ENCODE results near the gene MYH11.

MYH11 gene

DNA sequence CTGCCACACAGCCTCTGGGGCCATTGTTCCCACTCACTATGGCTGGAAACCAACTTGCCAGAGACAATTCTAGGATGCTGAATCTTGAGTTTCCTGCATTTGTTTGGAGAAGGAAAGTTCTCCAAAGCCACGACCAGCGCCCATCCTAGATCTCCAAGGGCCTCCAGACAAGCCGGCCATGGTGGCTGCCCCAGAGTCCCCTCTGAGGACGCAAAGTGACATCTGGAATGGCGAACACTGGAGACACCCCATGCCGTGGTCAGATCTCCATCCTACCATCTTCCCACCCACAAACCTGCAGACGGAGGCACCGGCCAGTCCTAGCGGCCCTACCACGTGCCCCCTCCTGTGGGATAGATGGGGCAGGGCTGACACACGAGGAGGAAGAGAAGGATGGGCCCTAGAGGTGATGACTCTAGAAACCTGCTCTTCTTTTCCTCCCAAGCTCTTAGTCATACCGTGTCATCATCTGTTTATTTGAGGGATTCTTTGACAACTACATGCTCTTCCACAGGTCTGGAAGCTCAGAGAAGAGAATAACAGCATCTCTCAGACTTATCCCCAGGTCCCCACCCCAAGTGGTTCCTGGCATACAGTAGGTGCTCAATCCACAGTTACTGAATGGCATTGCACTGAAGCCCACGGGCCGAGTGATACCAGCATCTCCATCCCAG, 71.3 kb downstream of the MYH11 start:
- Histone ChIP-seq H3K9ac (ENCODE audit: low read length) (no peak overlapping the region), H3K9me3 (ENCODE audit: control insufficient read depth, insufficient read depth, low read depth, low read length) (no peaks in the 10 kb centered on the region), H3K36me3 (ENCODE audit: control insufficient read depth, insufficient read depth, low read length) (no peaks in the 10 kb centered on the region)

GRCh38 chr16:15783985-15784384, 72.8 kb downstream of the MYH11 start:
- H3K4me3 ChIP-seq (ENCODE audit: low read depth, low read length) = no peak overlapping the region
- H3K27ac ChIP-seq (ENCODE audit: low read depth, low read length) = no peak overlapping the region
- H3K27me3 ChIP-seq (ENCODE audit: control insufficient read depth, insufficient read depth, low read length) = no peaks in the 10 kb centered on the region
- no peaks in the 10 kb centered on the region for H3K9me3 ChIP-seq (ENCODE audit: control insufficient read depth, insufficient read depth, low read depth, low read length)
- no peaks in the 10 kb centered on the region for H3K4me1 ChIP-seq (ENCODE audit: control insufficient read depth, insufficient read depth, low read length)
- no peaks in the 10 kb centered on the region for H3K36me3 ChIP-seq (ENCODE audit: control insufficient read depth, insufficient read depth, low read length)
- no peak overlapping the region for H3K9ac ChIP-seq (ENCODE audit: low read length)

More for the DNA sequence above, 71.3 kb downstream of the MYH11 start:
- no peak overlapping the region for H3K4me3 ChIP-seq (ENCODE audit: low read depth, low read length)
- H3K27me3 ChIP-seq (ENCODE audit: control insufficient read depth, insufficient read depth, low read length) = no peaks in the 10 kb centered on the region
- H3K27ac ChIP-seq (ENCODE audit: low read depth, low read length) = no peak overlapping the region
- H3K4me1 ChIP-seq (ENCODE audit: control insufficient read depth, insufficient read depth, low read length) = no peaks in the 10 kb centered on the region

DNA sequence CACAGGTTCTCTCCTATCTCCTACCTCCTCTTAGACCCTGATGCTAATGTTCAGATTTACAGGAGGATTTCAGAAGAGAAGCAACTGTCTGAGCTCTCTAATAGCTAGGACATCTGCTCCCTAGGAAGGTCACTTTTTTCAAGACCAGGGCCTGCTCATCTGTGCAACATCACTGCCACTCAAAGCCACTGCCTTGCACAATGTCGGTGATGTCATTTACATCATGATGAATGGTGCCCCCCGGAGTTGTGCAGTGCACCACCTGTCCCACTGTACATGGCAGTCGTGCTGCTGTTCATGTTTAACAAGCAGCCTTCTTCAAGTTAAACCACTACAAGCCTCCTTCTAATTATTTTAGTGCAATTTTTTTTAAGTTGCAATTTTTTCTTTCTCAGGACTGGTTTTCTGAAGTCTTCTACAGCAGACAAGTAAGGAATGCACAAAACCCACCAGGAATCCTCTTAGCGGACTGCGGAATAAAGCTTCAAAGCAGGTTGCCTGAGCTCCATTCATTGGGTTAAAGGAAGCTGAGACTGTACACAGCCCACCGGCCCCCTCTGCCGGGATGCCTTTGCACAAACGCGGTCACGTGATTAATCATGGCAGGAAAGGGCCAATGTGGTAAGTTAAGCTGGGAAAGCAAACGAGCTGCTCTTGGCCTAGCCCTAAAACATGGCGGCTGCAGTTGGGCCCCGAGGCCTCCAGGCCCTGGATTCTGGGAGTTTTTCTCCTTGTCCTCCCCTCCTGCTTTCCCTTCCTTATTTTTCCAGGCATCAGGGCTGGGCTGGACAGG, 74.1 kb downstream of the MYH11 start:
- peaks cover 7% of the 10 kb centered on the region; the same call in 1 of the 2 replicates for H3K27me3 ChIP-seq (ENCODE audit: control insufficient read depth, insufficient read depth, low read length)
- H3K9me3 ChIP-seq (ENCODE audit: control insufficient read depth, insufficient read depth, low read depth, low read length) = no peaks in the 10 kb centered on the region
- no peaks in the 10 kb centered on the region for H3K36me3 ChIP-seq (ENCODE audit: control insufficient read depth, insufficient read depth, low read length)
- H3K4me3 ChIP-seq (ENCODE audit: low read depth, low read length) = no peak overlapping the region
- H3K27ac ChIP-seq (ENCODE audit: low read depth, low read length) = no peak overlapping the region
- no peaks in the 10 kb centered on the region for H3K4me1 ChIP-seq (ENCODE audit: control insufficient read depth, insufficient read depth, low read length)
- H3K9ac ChIP-seq (ENCODE audit: low read length) = no peak overlapping the region

DNA sequence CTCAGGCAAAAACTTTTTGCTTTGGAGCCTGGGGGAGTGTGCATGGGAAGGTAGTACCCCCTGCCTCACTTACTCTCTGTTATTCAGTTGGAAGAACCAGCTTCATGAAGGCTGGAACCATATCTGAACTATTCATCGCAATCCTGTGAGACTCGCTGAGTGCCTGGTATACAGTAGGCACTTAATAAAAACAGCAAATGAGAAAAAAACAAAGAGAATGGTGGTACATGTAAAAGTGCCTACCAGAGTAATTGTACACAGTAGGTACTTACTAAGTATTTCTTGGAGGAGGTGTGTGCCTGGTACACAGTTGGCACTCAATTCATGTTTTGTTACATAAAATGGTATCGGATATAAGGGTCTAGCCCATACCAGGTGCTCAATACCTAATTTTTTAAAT, 75.2 kb downstream of the MYH11 start:
- no peaks in the 10 kb centered on the region for H3K4me1 ChIP-seq (ENCODE audit: control insufficient read depth, insufficient read depth, low read length)
- H3K36me3 ChIP-seq (ENCODE audit: control insufficient read depth, insufficient read depth, low read length) = no peaks in the 10 kb centered on the region
- H3K27ac ChIP-seq (ENCODE audit: low read depth, low read length) = no peak overlapping the region

DNA sequence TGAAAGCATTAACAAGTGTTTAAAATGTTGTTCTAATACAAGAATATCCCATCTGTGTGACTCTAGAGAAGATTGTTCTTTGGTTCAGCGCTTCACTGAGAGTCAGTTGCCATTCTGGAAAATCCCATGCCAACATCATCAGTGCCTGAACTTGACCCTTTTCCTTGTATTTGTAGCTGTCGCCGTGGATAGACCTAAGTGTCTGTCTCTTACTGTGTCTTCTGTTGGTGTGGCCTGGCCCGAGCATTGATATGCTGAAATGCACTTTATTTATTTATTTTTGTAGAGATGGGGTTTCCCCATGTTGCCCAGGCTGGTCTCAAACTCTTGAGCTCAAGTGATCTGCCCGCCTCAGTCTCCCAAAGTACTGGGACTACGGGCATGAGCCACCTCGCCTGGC, 76.0 kb downstream of the MYH11 start:
- no peaks in the 10 kb centered on the region for H3K36me3 ChIP-seq (ENCODE audit: control insufficient read depth, insufficient read depth, low read length)
- H3K27me3 ChIP-seq (ENCODE audit: control insufficient read depth, insufficient read depth, low read length) = peaks cover 9% of the 10 kb centered on the region
- H3K4me1 ChIP-seq (ENCODE audit: control insufficient read depth, insufficient read depth, low read length) = no peaks in the 10 kb centered on the region
- H3K9ac ChIP-seq (ENCODE audit: low read length) = no peak overlapping the region
- H3K9me3 ChIP-seq (ENCODE audit: control insufficient read depth, insufficient read depth, low read depth, low read length) = no peaks in the 10 kb centered on the region
- no peak overlapping the region for H3K4me3 ChIP-seq (ENCODE audit: low read depth, low read length)
- H3K27ac ChIP-seq (ENCODE audit: low read depth, low read length) = no peak overlapping the region

More for the DNA sequence above, 75.2 kb downstream of the MYH11 start:
- peaks cover 7% of the 10 kb centered on the region for H3K27me3 ChIP-seq (ENCODE audit: control insufficient read depth, insufficient read depth, low read length)
- H3K9ac ChIP-seq (ENCODE audit: low read length) = no peak overlapping the region
- H3K9me3 ChIP-seq (ENCODE audit: control insufficient read depth, insufficient read depth, low read depth, low read length) = no peaks in the 10 kb centered on the region
- no peak overlapping the region for H3K4me3 ChIP-seq (ENCODE audit: low read depth, low read length)

DNA sequence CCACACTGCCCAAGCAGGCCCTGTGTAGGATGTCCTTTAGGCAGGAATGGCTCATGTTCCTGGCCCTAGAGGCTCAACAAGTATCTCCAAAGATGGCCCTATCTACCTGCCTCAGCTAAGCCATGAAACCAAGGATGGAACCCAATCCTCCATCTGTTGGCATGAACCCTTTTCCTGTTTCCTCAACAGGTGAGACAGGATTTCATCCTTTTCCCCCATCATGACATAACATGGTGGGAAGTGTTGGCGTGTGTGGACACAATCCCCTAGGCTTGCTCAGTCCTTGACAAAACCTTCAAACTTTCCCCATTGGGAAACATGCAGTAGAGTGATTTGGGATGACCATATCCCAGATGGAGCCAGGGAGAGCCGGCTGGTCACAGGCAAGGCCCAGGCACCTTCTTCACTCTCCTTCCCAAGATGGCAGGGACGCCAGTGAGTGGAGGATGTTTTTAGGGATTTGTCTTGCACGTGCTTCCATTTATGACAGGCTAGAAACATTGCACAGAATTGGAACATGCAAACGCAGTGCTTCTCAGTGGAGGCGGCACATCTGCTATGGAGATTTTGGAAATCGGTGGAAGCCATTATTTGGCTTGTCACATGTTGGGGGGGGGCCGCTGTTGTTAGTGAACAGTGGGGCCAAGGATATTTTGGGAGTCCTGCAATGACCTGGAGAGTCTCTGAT, 77.0 kb downstream of the MYH11 start:
- H3K27me3 ChIP-seq (ENCODE audit: control insufficient read depth, insufficient read depth, low read length) = peaks cover 11% of the 10 kb centered on the region
- no peak overlapping the region for H3K9ac ChIP-seq (ENCODE audit: low read length)
- H3K9me3 ChIP-seq (ENCODE audit: control insufficient read depth, insufficient read depth, low read depth, low read length) = no peaks in the 10 kb centered on the region
- no peak overlapping the region for H3K4me3 ChIP-seq (ENCODE audit: low read depth, low read length)
- H3K4me1 ChIP-seq (ENCODE audit: control insufficient read depth, insufficient read depth, low read length) = no peaks in the 10 kb centered on the region
- H3K27ac ChIP-seq (ENCODE audit: low read depth, low read length) = no peak overlapping the region
- no peaks in the 10 kb centered on the region for H3K36me3 ChIP-seq (ENCODE audit: control insufficient read depth, insufficient read depth, low read length)

DNA sequence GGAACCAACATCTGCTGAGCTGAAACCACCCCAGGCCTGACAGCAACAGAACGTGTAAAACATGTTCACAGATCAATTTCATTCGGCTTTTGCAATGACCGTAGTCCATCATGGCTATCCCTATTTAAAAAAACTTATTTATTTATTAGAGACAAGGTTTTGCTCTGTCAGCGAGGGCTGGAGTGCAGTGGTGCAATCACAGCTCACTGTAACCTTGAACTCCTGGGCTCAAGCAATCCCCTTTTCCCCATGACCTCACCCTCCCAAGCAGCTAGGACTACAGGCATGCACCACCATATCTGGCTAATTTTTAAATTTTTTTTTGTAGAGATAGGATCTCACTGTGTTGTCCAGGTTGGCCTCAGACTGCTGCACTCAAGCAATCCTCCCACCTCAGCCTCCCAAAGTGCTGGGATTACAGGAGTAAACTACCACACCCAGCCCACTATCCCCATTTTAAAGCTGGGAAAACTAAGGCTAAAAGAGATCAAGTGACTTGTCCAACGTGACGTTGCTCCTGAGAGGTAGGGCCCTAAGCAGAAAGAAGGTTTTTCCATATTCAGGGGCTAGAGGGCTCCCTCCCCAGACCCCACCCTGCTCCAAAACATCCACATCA, 77.7 kb downstream of the MYH11 start:
- Histone ChIP-seq H3K4me1 (ENCODE audit: control insufficient read depth, insufficient read depth, low read length) (no peaks in the 10 kb centered on the region), H3K27ac (ENCODE audit: low read depth, low read length) (no peak overlapping the region), H3K27me3 (ENCODE audit: control insufficient read depth, insufficient read depth, low read length) (peaks cover 11% of the 10 kb centered on the region), H3K36me3 (ENCODE audit: control insufficient read depth, insufficient read depth, low read length) (no peaks in the 10 kb centered on the region), H3K9me3 (ENCODE audit: control insufficient read depth, insufficient read depth, low read depth, low read length) (no peaks in the 10 kb centered on the region), H3K4me3 (ENCODE audit: low read depth, low read length) (no peak overlapping the region), H3K9ac (ENCODE audit: low read length) (no peak overlapping the region)

GRCh38 chr16:15778204-15778743, 78.6 kb downstream of the MYH11 start:
- peaks cover 11% of the 10 kb centered on the region for H3K27me3 ChIP-seq (ENCODE audit: control insufficient read depth, insufficient read depth, low read length)
- H3K4me1 ChIP-seq (ENCODE audit: control insufficient read depth, insufficient read depth, low read length) = no peaks in the 10 kb centered on the region
- H3K27ac ChIP-seq (ENCODE audit: low read depth, low read length) = no peak overlapping the region
- H3K36me3 ChIP-seq (ENCODE audit: control insufficient read depth, insufficient read depth, low read length) = no peaks in the 10 kb centered on the region
- H3K4me3 ChIP-seq (ENCODE audit: low read depth, low read length) = no peak overlapping the region
- no peaks in the 10 kb centered on the region for H3K9me3 ChIP-seq (ENCODE audit: control insufficient read depth, insufficient read depth, low read depth, low read length)
- no peak overlapping the region for H3K9ac ChIP-seq (ENCODE audit: low read length)

DNA sequence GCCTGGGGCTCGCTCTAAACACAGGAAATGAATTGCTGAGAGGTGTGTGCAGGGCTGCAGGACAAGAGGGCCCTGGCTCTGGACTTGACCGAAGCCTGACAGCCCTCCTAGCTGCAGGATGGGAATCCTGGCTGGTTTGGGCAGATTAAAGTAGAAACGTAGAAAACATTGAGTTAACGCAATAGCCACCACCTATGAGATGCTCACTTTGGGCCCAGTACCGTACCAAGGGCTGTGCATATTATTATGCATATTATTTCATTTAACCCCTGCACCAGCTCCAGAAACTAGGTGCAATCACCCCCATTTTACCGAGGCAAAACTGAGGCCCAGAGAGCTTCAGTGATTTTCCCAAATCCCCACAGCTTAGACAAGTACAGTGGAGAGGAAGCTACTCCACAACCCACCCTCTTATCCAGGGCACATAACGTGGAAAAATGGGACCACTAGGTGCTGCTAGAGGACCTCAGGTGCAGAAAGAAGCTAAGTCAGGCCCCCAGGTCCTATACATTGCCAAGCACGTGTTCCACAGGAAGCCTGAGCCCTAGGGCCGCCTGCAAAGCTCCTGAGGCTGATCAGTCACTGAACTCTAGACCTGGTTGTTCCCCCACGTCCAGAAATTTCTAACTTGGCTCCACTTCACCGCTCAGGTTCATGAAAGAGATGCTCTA, 79.2 kb downstream of the MYH11 start:
- Histone ChIP-seq H3K36me3 (ENCODE audit: control insufficient read depth, insufficient read depth, low read length) (no peaks in the 10 kb centered on the region), H3K27ac (ENCODE audit: low read depth, low read length) (no peak overlapping the region), H3K4me3 (ENCODE audit: low read depth, low read length) (no peak overlapping the region), H3K9ac (ENCODE audit: low read length) (no peak overlapping the region), H3K9me3 (ENCODE audit: control insufficient read depth, insufficient read depth, low read depth, low read length) (no peaks in the 10 kb centered on the region), H3K4me1 (ENCODE audit: control insufficient read depth, insufficient read depth, low read length) (no peaks in the 10 kb centered on the region), H3K27me3 (ENCODE audit: control insufficient read depth, insufficient read depth, low read length) (peaks cover 11% of the 10 kb centered on the region)

- Histone ChIP-seq H3K36me3 (ENCODE audit: control insufficient read depth, insufficient read depth, low read length) (no peaks in the 10 kb centered on the region), H3K9ac (ENCODE audit: low read length) (no peak overlapping the region)
Measured at GRCh38 chr16:15776572-15776971, 80.3 kb downstream of the MYH11 start.

More at GRCh38 chr16:15776572-15776971, 80.3 kb downstream of the MYH11 start:
- Histone ChIP-seq H3K4me3 (ENCODE audit: low read depth, low read length) (no peak overlapping the region), H3K27ac (ENCODE audit: low read depth, low read length) (no peak overlapping the region), H3K9me3 (ENCODE audit: control insufficient read depth, insufficient read depth, low read depth, low read length) (no peaks in the 10 kb centered on the region), H3K4me1 (ENCODE audit: control insufficient read depth, insufficient read depth, low read length) (no peaks in the 10 kb centered on the region), H3K27me3 (ENCODE audit: control insufficient read depth, insufficient read depth, low read length) (peaks cover 11% of the 10 kb centered on the region)
